Measurements from ENCODE around the gene MT1G.

Gene MT1G

GRCh38 chr16:56697456-56698155 is 29.7 kb upstream of the MT1G start:
- TF ChIP-seq, protein P1, sequence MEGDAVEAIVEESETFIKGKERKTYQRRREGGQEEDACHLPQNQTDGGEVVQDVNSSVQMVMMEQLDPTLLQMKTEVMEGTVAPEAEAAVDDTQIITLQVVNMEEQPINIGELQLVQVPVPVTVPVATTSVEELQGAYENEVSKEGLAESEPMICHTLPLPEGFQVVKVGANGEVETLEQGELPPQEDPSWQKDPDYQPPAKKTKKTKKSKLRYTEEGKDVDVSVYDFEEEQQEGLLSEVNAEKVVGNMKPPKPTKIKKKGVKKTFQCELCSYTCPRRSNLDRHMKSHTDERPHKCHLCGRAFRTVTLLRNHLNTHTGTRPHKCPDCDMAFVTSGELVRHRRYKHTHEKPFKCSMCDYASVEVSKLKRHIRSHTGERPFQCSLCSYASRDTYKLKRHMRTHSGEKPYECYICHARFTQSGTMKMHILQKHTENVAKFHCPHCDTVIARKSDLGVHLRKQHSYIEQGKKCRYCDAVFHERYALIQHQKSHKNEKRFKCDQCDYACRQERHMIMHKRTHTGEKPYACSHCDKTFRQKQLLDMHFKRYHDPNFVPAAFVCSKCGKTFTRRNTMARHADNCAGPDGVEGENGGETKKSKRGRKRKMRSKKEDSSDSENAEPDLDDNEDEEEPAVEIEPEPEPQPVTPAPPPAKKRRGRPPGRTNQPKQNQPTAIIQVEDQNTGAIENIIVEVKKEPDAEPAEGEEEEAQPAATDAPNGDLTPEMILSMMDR (conservative IDR thresholded peaks at IDR 0.05; ENCODE audit: control insufficient read depth, insufficient read depth, low read depth, low read length) = no peak
- DNase-seq (ENCODE audit: low read depth) = no peak
- no peak overlapping the region for H3K4me3 ChIP-seq (ENCODE audit: control insufficient read depth, low read depth, low read length)

DNA sequence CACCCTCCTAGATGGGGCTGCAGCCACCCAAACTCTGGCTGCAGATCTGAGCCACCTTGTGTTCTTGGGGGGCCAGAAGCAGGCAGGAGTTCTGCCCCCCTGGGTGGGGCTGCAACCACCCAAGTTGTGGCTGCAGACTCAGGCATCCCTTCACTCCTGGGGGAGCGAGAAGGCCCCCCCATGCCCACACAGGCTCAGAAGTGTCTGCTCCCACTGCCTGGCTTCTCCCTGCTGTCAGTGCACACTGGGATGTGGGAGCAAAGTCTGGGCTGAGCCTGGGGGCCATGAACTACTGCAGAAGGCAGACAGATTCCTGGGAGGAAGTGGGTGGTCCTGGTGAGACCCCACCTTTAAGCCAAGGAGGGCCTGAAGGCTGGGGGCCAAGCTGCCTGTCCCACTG is 27.4 kb upstream of the MT1G start:
- no peak overlapping the region for H3K4me3 ChIP-seq (ENCODE audit: control insufficient read depth, low read depth, low read length)
- DNase-seq (ENCODE audit: low read depth) = no peak
- TF ChIP-seq, protein P1 (conservative IDR thresholded peaks at IDR 0.05; ENCODE audit: control insufficient read depth, insufficient read depth, low read depth, low read length) = no peak

DNA sequence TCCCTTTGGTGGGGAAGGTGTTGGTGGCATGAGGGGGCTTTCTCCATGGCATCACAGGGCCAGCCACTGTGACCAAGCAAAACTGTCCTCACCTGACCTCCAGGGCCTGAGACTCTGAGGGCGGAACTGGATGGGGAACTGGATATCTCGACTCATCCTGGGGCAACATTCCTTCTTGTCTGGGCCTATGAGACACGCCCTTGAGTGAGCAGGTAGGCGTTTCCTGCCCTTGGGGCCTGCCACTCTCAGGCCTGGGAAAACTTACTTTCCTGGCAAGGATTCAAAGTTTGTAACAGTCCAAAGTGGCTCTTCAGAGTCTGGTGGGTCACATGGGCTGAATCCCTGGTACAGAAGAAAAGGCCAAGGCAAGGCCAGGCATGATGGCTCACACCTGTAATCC is 24.0 kb upstream of the MT1G start:
- TF ChIP-seq, protein P1 (conservative IDR thresholded peaks at IDR 0.05; ENCODE audit: control insufficient read depth, insufficient read depth, low read depth, low read length) = no peak
- DNase-seq (ENCODE audit: low read depth) = peak; percentile 30
- H3K4me3 ChIP-seq (ENCODE audit: control insufficient read depth, low read depth, low read length) = no peak overlapping the region

GRCh38 chr16:56690420-56691122 is 22.7 kb upstream of the MT1G start:
- TF ChIP-seq, protein P1 (conservative IDR thresholded peaks at IDR 0.05; ENCODE audit: control insufficient read depth, insufficient read depth, low read depth, low read length) = no peak
- no peak for DNase-seq (ENCODE audit: low read depth)
- H3K4me3 ChIP-seq (ENCODE audit: control insufficient read depth, low read depth, low read length) = no peak overlapping the region

DNA sequence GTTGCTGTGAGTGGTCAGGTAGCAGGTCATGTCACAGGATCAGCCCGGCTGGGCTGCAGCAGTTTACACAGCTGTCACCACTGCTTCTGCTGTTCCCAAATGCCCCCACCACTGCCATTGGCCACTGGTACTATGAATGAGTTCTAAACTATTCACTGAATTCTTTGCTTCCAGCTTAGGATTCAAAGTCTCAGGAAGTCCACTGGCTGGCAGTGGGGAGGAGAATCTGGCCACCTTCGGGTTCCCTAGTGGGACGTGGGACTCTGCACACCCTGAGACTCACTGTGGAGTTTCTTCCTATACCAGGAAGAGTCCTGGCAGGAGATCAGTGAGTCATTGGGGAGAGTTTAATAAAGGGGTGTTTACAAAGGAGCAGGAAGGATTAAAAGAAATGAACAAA is 21.3 kb upstream of the MT1G start:
- TF ChIP-seq, protein P1 (conservative IDR thresholded peaks at IDR 0.05; ENCODE audit: control insufficient read depth, insufficient read depth, low read depth, low read length) = no peak
- peak; percentile 17 for DNase-seq (ENCODE audit: low read depth)
- H3K4me3 ChIP-seq (ENCODE audit: control insufficient read depth, low read depth, low read length) = no peak overlapping the region

DNA sequence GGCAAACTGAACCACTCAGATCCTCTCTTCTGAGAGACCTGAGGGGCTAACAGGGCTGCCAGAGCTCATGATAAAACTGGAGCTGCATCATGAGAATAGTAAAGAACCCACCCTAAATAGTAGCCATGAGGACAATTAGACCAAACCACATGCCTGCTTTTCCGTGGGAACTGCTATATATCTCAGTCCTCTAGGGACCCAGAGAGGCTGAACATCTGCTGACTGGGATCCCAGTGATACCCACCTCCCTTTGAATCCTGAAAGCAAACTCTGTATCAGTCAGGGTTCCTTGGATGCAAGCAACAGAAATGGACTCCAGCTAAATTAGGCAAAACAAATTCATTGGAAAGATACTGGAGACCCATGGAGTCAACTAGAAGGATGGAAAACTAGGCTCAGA is 20.9 kb upstream of the MT1G start:
- no peak overlapping the region for H3K4me3 ChIP-seq (ENCODE audit: control insufficient read depth, low read depth, low read length)
- peak; percentile 40 for DNase-seq (ENCODE audit: low read depth)
- TF ChIP-seq, protein P1 (conservative IDR thresholded peaks at IDR 0.05; ENCODE audit: control insufficient read depth, insufficient read depth, low read depth, low read length) = no peak
